ENCODE results near the gene PARD6G.

DNA sequence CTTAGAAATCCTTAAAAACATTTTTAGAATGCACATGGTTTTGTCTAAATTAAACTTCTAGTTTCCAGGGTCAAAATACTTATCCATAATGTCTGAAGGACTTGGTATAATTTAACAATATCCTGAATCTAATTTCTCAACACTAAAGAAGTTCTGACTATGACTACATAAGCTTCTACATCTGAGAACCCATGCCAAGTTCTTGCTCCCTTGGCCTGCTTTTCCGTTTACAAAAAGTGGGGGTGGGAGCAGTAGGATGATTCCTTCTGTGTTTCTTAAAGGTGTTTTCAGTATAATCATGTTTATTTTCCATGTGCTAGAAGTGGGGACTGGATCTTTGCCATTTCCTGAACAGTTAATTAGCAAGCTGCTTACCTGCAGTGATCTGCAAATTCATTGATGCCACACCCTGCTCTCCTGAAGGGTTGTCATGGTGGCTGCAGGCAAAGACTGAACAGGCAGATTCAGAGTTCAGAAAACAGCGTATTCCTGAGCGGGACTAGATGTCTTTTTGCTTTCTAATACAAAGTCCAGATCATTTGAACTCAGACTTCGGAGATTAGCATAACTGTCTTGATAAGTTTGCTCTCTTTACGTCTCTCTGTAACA lies 102.0 kb downstream of the PARD6G start:
- no peak for TF ChIP-seq CTCF (conservative IDR thresholded peaks at IDR 0.05 in 1 of 2, IDR thresholded peaks at IDR 0.05 in 1 of 2; ENCODE audit: low read depth in 1 of 2, low read length in 2 of 2)
- TF ChIP-seq EZH2 (IDR thresholded peaks at IDR 0.05; ENCODE audit: low read length, missing control alignments), result no peak

Data from fibroblast of lung (primary cell).